HepG2 (cell line): Measurements from ENCODE around the gene STOM. TPM values are rescaled to one million over a fixed set of nuclear protein-coding genes. Genes with fewer than 3 reads are reported as not detected.

ENCODE experiments used
- HMGXB4 ChIP-seq, 2 experiments: sonication (generic) in 1 of 2; formaldehyde crosslinking in 1 of 2; IDR thresholded peaks; 2 replicates each; pipeline versions ENCODE4 v1.4.0 to v1.6.1; 2018 to 2020; ENCODE audit warnings: missing genetic modification reagents in 2 of 2, borderline replicate concordance in 1 of 2, low read depth in 1 of 2, mild to moderate bottlenecking in 1 of 2, missing biosample characterization in 1 of 2
- KDM2A ChIP-seq: sonication (generic); formaldehyde crosslinking; IDR thresholded peaks from 2 replicates; pipeline ENCODE4 v1.4.0; 2020; ENCODE audit warnings: low read depth, missing genetic modification reagents, borderline replicate concordance
- KLF16 ChIP-seq, 2 experiments: sonication (generic) in 1 of 2; formaldehyde crosslinking in 1 of 2; IDR thresholded peaks; 2 replicates each; pipeline versions ENCODE4 v1.6.1 to v1.8.0; 2016 to 2023; ENCODE audit warnings: missing genetic modification reagents in 2 of 2, missing compliant biosample characterization in 1 of 2
- MAFG ChIP-seq: sonication (generic); formaldehyde crosslinking; IDR thresholded peaks from 2 replicates; pipeline ENCODE4 v1.5.1; 2020; ENCODE audit warnings: mild to moderate bottlenecking, missing genetic modification reagents
- NCOA2 ChIP-seq: sonication (generic); formaldehyde crosslinking; IDR thresholded peaks from 2 replicates; pipeline ENCODE4 v1.8.0; 2022; ENCODE audit warnings: inconsistent platforms
- NFKBIZ ChIP-seq: IDR thresholded peaks from 2 replicates; pipeline ENCODE4 v1.6.1; 2018; ENCODE audit warnings: missing genetic modification reagents, missing compliant biosample characterization
- RCOR2 ChIP-seq: IDR thresholded peaks from 2 replicates; pipeline ENCODE4 v1.6.1; 2016; ENCODE audit warnings: missing biosample characterization, missing genetic modification reagents
- ZBTB34 ChIP-seq: sonication (generic); formaldehyde crosslinking; IDR thresholded peaks from 2 replicates; pipeline ENCODE4 v1.8.0; 2022; ENCODE audit warnings: mild to moderate bottlenecking, missing genetic modification reagents
- ZNF260 ChIP-seq: sonication (generic); formaldehyde crosslinking; IDR thresholded peaks from 2 replicates; pipeline ENCODE4 v1.4.0; 2020; ENCODE audit warnings: missing genetic modification reagents, low read depth, mild to moderate bottlenecking, borderline replicate concordance
- ZNF333 ChIP-seq: sonication (generic); formaldehyde crosslinking; IDR thresholded peaks from 2 replicates; pipeline ENCODE4 v1.4.0; 2020; ENCODE audit warnings: mild to moderate bottlenecking, missing genetic modification reagents, borderline replicate concordance
- ZNF468 ChIP-seq: sonication (generic); formaldehyde crosslinking; IDR thresholded peaks from 2 replicates; pipeline ENCODE4 v1.8.0; 2022; ENCODE audit warnings: mild to moderate bottlenecking, moderate library complexity, missing genetic modification reagents
- ZNF510 ChIP-seq: sonication (generic); formaldehyde crosslinking; IDR thresholded peaks from 2 replicates; pipeline ENCODE4 v1.4.0; 2020; ENCODE audit warnings: low read depth, mild to moderate bottlenecking, missing genetic modification reagents
- ZNF530 ChIP-seq: sonication (generic); formaldehyde crosslinking; IDR thresholded peaks from 2 replicates; pipeline ENCODE4 v1.5.0; 2020; ENCODE audit warnings: low read depth, mild to moderate bottlenecking, missing genetic modification reagents
- ZNF543 ChIP-seq: sonication (generic); formaldehyde crosslinking; IDR thresholded peaks from 2 replicates; pipeline ENCODE4 v1.4.0; 2020; ENCODE audit warnings: mild to moderate bottlenecking, missing genetic modification reagents
- ZNF7 ChIP-seq: IDR thresholded peaks from 2 replicates; pipeline ENCODE4 v1.6.1; 2016; ENCODE audit warnings: missing biosample characterization, missing genetic modification reagents
- ZNF724P ChIP-seq: sonication (generic); formaldehyde crosslinking; IDR thresholded peaks from 2 replicates; pipeline ENCODE4 v1.8.0; 2022; ENCODE audit warnings: missing genetic modification reagents, borderline replicate concordance
- ZSCAN21 ChIP-seq: sonication (generic); formaldehyde crosslinking; IDR thresholded peaks from 2 replicates; pipeline ENCODE4 v1.8.0; 2022; ENCODE audit warnings: mild to moderate bottlenecking, missing genetic modification reagents, moderate library complexity, borderline replicate concordance
- polyA plus RNA-seq, 8 experiments: library from polyadenylated mRNA; depleted of rRNA in 3 of 8; stranded (reverse) in 7 of 8; unstranded in 1 of 8; fragments of >200 nt; fragmentation: Illumina TruSeq in 4 of 8; extraction: Trizol in 4 of 8; gene quantifications; 2 replicates each; pipeline versions ENCODE4 v1.2.1 to v1.2.3, GENCODE V29; 2011 to 2016; ENCODE audit warnings: low read depth in 4 of 8, missing spikeins in 1 of 8, mixed read lengths in 1 of 8; ENCODE audit not compliant: insufficient read depth in 1 of 8
- total RNA-seq, 5 experiments: library from RNA; depleted of rRNA; stranded (reverse); fragments of >200 nt; fragmentation: Illumina TruSeq; extraction: Trizol; gene quantifications; 2 replicates each; pipeline ENCODE4 v1.2.3, GENCODE V29; 2016; ENCODE audit warnings: low read depth in 1 of 5
- TF ChIP-seq, protein P1 (sequence below): IDR thresholded peaks from 2 replicates; pipeline ENCODE4 v1.6.1; 2012; ENCODE audit warnings: low read length, improper control_type of control experiment
- TF ChIP-seq, protein P2 (sequence below): IDR thresholded peaks from 2 replicates; pipeline ENCODE4 v1.6.1; 2016; ENCODE audit warnings: missing genetic modification reagents, missing compliant biosample characterization
- TF ChIP-seq, protein P3 (sequence below): sonication (generic); formaldehyde crosslinking; IDR thresholded peaks from 2 replicates; pipeline ENCODE4 v1.5.1; 2020; ENCODE audit warnings: missing genetic modification reagents, mild to moderate bottlenecking, borderline replicate concordance

STOM gene
- total and polyA plus RNA-seq, 2 of the 13 experiments (the other 11 are each of a cell fraction or from before 2014, with no cell fraction given): 43.6 to 165 TPM

DNA sequence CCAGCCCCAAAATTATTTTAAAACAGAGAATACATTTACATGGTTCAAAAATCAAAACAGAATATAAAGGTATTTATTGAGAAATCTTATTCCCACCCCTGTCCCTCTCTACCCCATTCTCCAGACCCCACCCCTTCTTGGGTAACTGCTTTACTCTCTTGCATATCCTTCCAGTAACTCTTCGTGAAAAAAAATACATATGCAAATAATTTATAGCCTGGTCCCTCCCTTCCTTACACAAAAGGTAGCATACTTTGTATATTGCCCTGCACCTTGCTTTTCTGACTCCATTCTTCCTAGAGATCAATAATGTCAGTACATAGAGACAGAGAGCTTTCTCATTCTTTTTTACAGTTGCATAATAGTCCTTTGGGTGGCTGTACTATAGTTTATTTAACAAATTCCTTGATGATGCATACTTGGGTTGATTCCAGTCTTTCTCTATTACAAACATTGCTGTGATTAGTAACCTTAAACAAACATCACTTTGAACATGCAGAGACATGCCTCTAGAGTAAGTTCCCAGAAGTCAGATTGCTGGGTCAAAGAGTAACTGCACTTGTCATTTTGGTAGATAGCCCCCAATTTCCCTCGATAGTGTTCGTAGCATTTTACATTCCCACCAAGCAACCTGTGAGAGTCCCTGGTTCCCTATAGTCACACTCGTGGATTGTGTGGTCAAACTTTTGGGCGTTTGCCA, 47.9 kb downstream of the STOM start (continued):
- no peak; a peak in 1 of 4 replicates for TF ChIP-seq HMGXB4 (CRISPR knock-in tag; IDR thresholded peaks at IDR 0.05; ENCODE audit: borderline replicate concordance in 1 of 2, low read depth in 1 of 2)
- TF ChIP-seq, protein P1, sequence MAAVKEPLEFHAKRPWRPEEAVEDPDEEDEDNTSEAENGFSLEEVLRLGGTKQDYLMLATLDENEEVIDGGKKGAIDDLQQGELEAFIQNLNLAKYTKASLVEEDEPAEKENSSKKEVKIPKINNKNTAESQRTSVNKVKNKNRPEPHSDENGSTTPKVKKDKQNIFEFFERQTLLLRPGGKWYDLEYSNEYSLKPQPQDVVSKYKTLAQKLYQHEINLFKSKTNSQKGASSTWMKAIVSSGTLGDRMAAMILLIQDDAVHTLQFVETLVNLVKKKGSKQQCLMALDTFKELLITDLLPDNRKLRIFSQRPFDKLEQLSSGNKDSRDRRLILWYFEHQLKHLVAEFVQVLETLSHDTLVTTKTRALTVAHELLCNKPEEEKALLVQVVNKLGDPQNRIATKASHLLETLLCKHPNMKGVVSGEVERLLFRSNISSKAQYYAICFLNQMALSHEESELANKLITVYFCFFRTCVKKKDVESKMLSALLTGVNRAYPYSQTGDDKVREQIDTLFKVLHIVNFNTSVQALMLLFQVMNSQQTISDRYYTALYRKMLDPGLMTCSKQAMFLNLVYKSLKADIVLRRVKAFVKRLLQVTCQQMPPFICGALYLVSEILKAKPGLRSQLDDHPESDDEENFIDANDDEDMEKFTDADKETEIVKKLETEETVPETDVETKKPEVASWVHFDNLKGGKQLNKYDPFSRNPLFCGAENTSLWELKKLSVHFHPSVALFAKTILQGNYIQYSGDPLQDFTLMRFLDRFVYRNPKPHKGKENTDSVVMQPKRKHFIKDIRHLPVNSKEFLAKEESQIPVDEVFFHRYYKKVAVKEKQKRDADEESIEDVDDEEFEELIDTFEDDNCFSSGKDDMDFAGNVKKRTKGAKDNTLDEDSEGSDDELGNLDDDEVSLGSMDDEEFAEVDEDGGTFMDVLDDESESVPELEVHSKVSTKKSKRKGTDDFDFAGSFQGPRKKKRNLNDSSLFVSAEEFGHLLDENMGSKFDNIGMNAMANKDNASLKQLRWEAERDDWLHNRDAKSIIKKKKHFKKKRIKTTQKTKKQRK: no peak
- peak; percentile 41; the same call in 1 of the 2 replicates for TF ChIP-seq ZNF543
- TF ChIP-seq ZNF530: no peak
- TF ChIP-seq, protein P2, sequence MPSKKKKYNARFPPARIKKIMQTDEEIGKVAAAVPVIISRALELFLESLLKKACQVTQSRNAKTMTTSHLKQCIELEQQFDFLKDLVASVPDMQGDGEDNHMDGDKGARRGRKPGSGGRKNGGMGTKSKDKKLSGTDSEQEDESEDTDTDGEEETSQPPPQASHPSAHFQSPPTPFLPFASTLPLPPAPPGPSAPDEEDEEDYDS (CRISPR knock-in tag): peak; percentile 54
- TF ChIP-seq NCOA2 (CRISPR knock-in tag): peak; percentile 97
- no peak for TF ChIP-seq MAFG (CRISPR knock-in tag)
- peak; percentile 99 for TF ChIP-seq ZNF260 (CRISPR knock-in tag)
- no peak for TF ChIP-seq ZBTB34 (CRISPR knock-in tag)
- TF ChIP-seq ZSCAN21: no peak
- peak; percentile 93 for TF ChIP-seq NFKBIZ
- TF ChIP-seq ZNF468 (CRISPR knock-in tag): no peak
- TF ChIP-seq KDM2A (CRISPR knock-in tag): no peak
- TF ChIP-seq ZNF7 (CRISPR knock-in tag): no peak
- TF ChIP-seq, protein P3, sequence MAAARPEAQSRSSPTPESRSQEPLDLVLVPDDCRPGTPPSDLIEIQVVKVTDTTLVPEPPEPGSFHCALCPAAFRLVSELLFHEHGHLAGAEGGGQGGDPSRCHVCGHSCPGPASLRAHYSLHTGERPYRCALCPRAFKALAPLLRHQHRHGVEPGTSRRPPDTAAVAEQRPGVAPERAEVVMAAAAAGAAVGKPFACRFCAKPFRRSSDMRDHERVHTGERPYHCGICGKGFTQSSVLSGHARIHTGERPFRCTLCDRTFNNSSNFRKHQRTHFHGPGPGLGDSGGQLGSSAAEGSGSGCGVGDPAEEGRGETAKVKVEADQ (CRISPR knock-in tag): no peak
- peak in 1 of 2 experiments; percentile 95; a peak in 2 of 4 replicates for TF ChIP-seq KLF16 (CRISPR knock-in tag; IDR thresholded peaks at IDR 0.05)
- TF ChIP-seq ZNF724P: no peak
- no peak for TF ChIP-seq ZNF510 (CRISPR knock-in tag)
- TF ChIP-seq RCOR2 (CRISPR knock-in tag): peak; percentile 98
- TF ChIP-seq ZNF333 (CRISPR knock-in tag): no peak
